GM12865 (cell line): Measurements from ENCODE around the gene PPP2R2B.
A peak's percentile ranks its signal among the peaks of the same experiment; 100 is the strongest.

Experiments
- DNase-seq: peaks from one replicate; pipeline ENCODE4 v3.0.0; 2010; ENCODE audit warnings: low read depth
- H3K4me3 ChIP-seq: 2 replicates; pipeline ENCODE4 v1.5.1; 2011; ENCODE audit warnings: mild to moderate bottlenecking, low read depth, low read length, control low read depth
- CTCF ChIP-seq: IDR thresholded peaks from 2 replicates; pipeline ENCODE4 v1.5.1; 2011; ENCODE audit warnings: low read length, control low read depth, low read depth, inconsistent platforms; ENCODE audit not compliant: insufficient read depth; ENCODE audit errors: missing control alignments

Gene PPP2R2B

DNA sequence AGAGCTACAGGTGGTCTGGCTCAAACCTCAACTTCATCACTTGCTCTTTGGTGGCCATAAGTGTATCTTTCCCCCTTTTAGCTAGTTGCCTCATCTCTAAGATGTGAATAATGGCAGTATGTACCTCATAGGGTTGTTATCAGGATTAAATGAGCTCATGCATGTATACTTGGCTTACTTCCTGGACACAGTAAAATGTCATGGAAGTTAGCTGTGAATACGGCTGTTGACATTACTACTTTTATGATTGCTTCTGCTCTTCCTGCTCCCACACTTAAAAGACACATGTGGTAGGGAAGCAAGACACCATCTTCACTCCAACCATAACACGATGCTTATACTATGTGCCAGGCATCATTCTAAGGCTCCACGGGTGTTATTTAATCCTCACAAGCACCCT lies 248.1 kb downstream of the PPP2R2B start:
- H3K4me3 ChIP-seq = no peak overlapping the region
- TF ChIP-seq CTCF = no peak
- DNase-seq = no peak

- DNase-seq = no peak
- no peak for TF ChIP-seq CTCF
- no peak overlapping the region for H3K4me3 ChIP-seq
These were observed 249.6 kb downstream of the PPP2R2B start for GRCh38 chr5:146628950-146629349.

DNA sequence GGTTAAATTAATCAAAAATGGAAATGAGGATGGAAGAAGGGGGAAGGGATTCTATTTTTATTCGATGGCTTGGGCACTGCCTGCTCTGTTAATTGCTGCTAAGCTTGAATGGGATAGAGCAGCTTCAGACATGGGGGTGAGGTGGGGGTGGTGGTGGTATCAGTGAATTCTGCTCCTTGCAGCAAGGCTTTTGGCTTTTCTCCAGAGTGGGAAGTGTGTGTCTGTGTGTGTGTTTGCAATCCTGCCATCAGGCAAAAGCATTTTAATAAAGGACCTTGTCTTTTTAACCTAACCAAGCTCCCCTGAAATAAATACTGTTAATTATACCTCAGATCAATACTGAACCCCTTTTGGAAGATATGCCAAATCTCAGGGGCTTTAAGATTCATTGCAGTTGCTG lies 251.6 kb downstream of the PPP2R2B start:
- TF ChIP-seq CTCF = no peak

GRCh38 chr5:146624179-146624578 lies 254.4 kb downstream of the PPP2R2B start:
- no peak overlapping the region for H3K4me3 ChIP-seq
- no peak for DNase-seq
- no peak for TF ChIP-seq CTCF

More for the DNA sequence above, 251.6 kb downstream of the PPP2R2B start:
- no peak overlapping the region for H3K4me3 ChIP-seq
- no peak for DNase-seq

DNA sequence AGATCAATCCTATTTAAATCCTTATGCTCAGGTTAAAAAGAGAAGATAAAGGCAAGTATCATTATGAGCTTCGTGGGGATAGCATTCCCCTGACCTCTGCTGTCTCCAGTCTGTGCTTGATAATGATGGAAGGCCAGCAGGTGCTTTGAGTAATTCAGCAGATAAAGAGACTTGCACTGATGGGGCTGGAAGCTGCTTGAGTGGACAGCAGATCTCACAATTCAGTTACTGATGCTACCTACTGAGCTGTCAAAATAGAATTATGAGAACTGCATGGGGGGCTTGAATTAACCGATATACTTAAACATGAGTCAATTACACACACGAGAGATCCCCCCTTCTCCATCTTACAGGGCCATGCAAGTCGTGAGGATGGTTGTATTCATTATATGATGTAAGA lies 254.9 kb downstream of the PPP2R2B start:
- no peak for TF ChIP-seq CTCF
- no peak overlapping the region for H3K4me3 ChIP-seq
- DNase-seq = no peak

GRCh38 chr5:146623009-146623408 lies 255.5 kb downstream of the PPP2R2B start:
- H3K4me3 ChIP-seq = no peak overlapping the region
- TF ChIP-seq CTCF = no peak
- no peak for DNase-seq

DNA sequence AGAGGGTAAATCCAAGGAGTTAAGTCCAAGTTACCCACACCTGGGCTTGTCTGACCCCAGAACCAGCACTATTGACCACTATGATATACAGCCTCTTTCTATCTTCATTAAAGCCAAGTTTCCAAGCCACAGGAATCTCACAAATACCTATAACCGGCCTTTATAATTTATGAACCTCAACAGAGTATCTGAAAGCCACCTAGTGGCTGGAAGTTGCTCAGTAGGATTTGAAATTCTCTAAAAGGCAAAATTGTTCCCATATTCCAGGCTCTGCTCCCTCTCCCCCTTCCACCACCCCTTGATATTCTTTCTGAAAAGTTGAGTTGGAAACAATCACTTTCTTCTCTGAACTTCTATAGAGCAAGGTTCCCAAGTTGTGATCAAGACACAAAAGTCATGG lies 256.2 kb downstream of the PPP2R2B start:
- peak; percentile 24 for TF ChIP-seq CTCF
- no peak overlapping the region for H3K4me3 ChIP-seq
- DNase-seq = no peak
